HL-60 (cell line): ENCODE results near the gene SNTG2.

Source experiments
- DNase-seq, 2 experiments: peaks; one replicate each; pipeline ENCODE4 v3.0.0-alpha.2; 2010 to 2020; ENCODE audit warnings: low read depth in 1 of 2, low spot score in 1 of 2
- H3K27ac ChIP-seq: fragments of 250-450 bp; sonication (Bioruptor Pico); replicated peaks from 2 replicates; pipeline ENCODE4 v1.5.1; 2020; ENCODE audit warnings: mild to moderate bottlenecking, moderate library complexity
- H3K27me3 ChIP-seq: fragments of 250-450 bp; sonication (Bioruptor Pico); 2 replicates; pipeline ENCODE4 v1.5.1; 2021; ENCODE audit warnings: mild to moderate bottlenecking, moderate library complexity; ENCODE audit not compliant: insufficient read depth, poor library complexity, severe bottlenecking
- H3K4me3 ChIP-seq: replicated peaks from 2 replicates; pipeline ENCODE4 v1.5.1; 2011; ENCODE audit warnings: mild to moderate bottlenecking, control low read depth, low read length; ENCODE audit not compliant: insufficient read depth
- GABPA ChIP-seq: IDR thresholded peaks from 2 replicates; pipeline ENCODE4 v1.6.1; 2012; ENCODE audit warnings: low read depth
- POLR2AphosphoS5 ChIP-seq: IDR thresholded peaks from 2 replicates; pipeline ENCODE4 v1.6.1; 2012; ENCODE audit warnings: low read depth
- SPI1 ChIP-seq: IDR thresholded peaks from 2 replicates; pipeline ENCODE4 v1.6.1; 2012; ENCODE audit warnings: low read depth, mild to moderate bottlenecking, borderline replicate concordance
- TF ChIP-seq, protein P1 (sequence below): IDR thresholded peaks from one replicate; pipeline ENCODE4 v1.5.1; 2011; ENCODE audit warnings: low read length, control low read depth, inconsistent platforms; ENCODE audit not compliant: insufficient read depth
- TF ChIP-seq, protein P2 (sequence below): IDR thresholded peaks from 2 replicates; pipeline ENCODE4 v1.6.1; 2012; ENCODE audit warnings: low read depth; ENCODE audit not compliant: insufficient replicate concordance

SNTG2 gene

DNA sequence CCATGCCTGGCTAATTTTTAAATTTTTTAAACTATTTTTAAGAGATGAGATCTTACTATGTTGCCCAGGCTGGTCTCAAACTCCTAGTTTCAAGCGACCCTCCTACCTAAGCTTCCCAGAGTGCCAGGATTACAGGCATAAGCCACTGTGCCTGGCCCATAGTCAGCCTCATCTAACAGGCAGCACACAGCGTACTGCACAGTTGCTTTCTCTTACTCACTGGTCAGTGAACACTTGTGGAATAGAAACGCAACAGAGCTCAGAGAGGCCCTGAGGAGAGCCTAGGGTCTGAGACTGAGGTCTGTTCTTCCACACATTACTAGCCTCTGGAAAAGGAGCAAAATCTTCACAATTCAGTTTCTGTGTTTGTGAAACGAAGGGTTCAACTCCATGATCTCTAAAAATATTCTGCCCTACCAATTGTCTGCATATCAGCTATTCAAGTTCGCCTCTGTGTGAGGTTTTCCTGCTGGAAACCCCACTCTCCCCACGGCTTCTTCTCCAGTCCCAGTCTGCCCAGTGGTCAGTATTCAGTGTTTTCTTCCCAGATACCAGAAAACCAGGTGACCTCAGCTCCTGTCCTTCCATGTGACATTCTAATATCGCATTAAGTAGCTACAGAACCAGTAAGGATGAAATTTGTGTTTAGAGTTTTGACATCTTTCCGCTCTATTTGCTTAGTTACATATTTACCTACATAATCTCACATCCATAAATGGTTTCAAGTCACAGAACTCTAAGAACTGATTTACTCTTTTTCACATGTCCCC lies 26.6 kb upstream of the SNTG2 start:
- H3K27ac ChIP-seq, result no peak overlapping the region
- no peak for TF ChIP-seq POLR2AphosphoS5
- TF ChIP-seq GABPA, result no peak
- TF ChIP-seq, protein P1, sequence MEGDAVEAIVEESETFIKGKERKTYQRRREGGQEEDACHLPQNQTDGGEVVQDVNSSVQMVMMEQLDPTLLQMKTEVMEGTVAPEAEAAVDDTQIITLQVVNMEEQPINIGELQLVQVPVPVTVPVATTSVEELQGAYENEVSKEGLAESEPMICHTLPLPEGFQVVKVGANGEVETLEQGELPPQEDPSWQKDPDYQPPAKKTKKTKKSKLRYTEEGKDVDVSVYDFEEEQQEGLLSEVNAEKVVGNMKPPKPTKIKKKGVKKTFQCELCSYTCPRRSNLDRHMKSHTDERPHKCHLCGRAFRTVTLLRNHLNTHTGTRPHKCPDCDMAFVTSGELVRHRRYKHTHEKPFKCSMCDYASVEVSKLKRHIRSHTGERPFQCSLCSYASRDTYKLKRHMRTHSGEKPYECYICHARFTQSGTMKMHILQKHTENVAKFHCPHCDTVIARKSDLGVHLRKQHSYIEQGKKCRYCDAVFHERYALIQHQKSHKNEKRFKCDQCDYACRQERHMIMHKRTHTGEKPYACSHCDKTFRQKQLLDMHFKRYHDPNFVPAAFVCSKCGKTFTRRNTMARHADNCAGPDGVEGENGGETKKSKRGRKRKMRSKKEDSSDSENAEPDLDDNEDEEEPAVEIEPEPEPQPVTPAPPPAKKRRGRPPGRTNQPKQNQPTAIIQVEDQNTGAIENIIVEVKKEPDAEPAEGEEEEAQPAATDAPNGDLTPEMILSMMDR, result no peak
- TF ChIP-seq SPI1, result no peak
- TF ChIP-seq, protein P2, sequence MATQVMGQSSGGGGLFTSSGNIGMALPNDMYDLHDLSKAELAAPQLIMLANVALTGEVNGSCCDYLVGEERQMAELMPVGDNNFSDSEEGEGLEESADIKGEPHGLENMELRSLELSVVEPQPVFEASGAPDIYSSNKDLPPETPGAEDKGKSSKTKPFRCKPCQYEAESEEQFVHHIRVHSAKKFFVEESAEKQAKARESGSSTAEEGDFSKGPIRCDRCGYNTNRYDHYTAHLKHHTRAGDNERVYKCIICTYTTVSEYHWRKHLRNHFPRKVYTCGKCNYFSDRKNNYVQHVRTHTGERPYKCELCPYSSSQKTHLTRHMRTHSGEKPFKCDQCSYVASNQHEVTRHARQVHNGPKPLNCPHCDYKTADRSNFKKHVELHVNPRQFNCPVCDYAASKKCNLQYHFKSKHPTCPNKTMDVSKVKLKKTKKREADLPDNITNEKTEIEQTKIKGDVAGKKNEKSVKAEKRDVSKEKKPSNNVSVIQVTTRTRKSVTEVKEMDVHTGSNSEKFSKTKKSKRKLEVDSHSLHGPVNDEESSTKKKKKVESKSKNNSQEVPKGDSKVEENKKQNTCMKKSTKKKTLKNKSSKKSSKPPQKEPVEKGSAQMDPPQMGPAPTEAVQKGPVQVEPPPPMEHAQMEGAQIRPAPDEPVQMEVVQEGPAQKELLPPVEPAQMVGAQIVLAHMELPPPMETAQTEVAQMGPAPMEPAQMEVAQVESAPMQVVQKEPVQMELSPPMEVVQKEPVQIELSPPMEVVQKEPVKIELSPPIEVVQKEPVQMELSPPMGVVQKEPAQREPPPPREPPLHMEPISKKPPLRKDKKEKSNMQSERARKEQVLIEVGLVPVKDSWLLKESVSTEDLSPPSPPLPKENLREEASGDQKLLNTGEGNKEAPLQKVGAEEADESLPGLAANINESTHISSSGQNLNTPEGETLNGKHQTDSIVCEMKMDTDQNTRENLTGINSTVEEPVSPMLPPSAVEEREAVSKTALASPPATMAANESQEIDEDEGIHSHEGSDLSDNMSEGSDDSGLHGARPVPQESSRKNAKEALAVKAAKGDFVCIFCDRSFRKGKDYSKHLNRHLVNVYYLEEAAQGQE, result no peak
- DNase-seq, result no peak
- no peak overlapping the region for H3K4me3 ChIP-seq
- H3K27me3 ChIP-seq, result peaks cover 2% of the 10 kb centered on the region

DNA sequence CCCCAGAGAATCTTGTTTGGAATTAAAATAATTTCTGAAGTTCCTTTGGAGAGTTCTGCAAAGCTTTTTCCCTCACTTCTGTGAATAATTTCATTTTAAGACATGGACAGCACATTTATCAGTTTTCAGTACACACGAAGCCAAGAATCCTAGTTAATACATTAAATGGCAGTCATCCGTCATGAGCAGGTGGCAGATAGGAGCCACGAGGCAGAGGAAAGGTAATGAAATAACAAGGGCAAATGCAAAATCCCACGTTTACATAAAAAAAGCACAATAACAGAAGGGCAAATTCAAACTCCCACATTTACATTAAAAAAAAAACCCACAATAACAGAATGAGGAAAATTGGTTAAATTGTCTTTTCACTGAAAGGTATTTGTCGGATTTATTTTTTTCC lies 25.9 kb upstream of the SNTG2 start:
- Histone ChIP-seq H3K4me3 (no peak overlapping the region), H3K27ac (no peak overlapping the region), H3K27me3 (peaks cover 2% of the 10 kb centered on the region)
- TF ChIP-seq, protein P1, result no peak
- TF ChIP-seq SPI1 (no peak), GABPA (no peak), POLR2AphosphoS5 (no peak)
- TF ChIP-seq, protein P2, result no peak
- DNase-seq, result no peak

DNA sequence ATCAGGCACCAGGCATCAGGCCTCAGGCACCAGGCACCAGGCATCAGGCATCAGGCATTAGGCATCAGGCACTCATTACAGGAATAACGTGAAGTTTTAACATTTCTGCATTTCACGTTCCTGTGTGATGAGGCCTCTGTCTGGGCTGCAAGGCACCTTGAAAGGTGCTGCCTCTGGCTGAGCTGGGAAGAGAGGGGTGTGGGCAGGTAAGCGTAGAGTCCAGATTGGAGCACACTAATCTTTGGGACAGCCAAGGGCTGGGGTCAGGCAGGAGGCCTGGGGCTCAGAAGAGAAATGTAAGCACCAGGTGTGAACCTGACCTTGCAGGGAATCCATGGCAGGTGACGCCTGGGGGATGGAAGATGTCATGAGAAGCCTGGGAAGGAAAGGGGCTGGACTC lies 25.3 kb upstream of the SNTG2 start:
- Histone ChIP-seq H3K27me3 (peaks cover 2% of the 10 kb centered on the region), H3K27ac (no peak overlapping the region), H3K4me3 (no peak overlapping the region)
- TF ChIP-seq, protein P2, result no peak
- TF ChIP-seq SPI1, result no peak
- no peak for TF ChIP-seq GABPA
- TF ChIP-seq, protein P1, result no peak
- no peak for TF ChIP-seq POLR2AphosphoS5
- no peak for DNase-seq
